Left lung (tissue), 10 donors: Measurements from ENCODE around the gene NCKAP5L. TPM values are rescaled to one million over a fixed set of nuclear protein-coding genes. Genes with fewer than 3 reads are reported as not detected.

ENCODE experiments used
- ATAC-seq: fragments of 200-7000 bp; cut with Tn5 transposase; one replicate; pipeline ENCODE4 v1.9.1; 2020; ENCODE audit warnings: moderate library complexity
- DNase-seq, 4 donors: peaks; one replicate each; pipeline ENCODE4 v3.0.0-alpha.2; 2013 to 2020
- H3K27ac ChIP-seq, 2 donors: fragments of 200-600 bp; sonication (generic) in 1 of 2; one replicate each; pipeline versions ENCODE4 v1.5.0 to v1.8.0; 2020 to 2021
- H3K27me3 ChIP-seq, 2 donors: fragments of 200-600 bp; sonication (generic) in 1 of 2; one replicate each; pipeline versions ENCODE4 v1.5.0 to v1.8.0; 2020 to 2021
- H3K36me3 ChIP-seq, 2 donors: fragments of 200-600 bp; sonication (generic) in 1 of 2; one replicate each; pipeline versions ENCODE4 v1.5.0 to v1.8.0; 2020 to 2021
- H3K4me1 ChIP-seq, 2 donors: fragments of 200-600 bp; one replicate each; pipeline ENCODE4 v1.8.0; 2021
- H3K4me3 ChIP-seq, 2 donors: fragments of 200-600 bp; sonication (generic) in 1 of 2; one replicate each; pipeline versions ENCODE4 v1.5.0 to v1.8.0; 2020 to 2021; ENCODE audit warnings: mild to moderate bottlenecking in 1 of 2
- H3K9me3 ChIP-seq, 2 donors: fragments of 200-600 bp; sonication (generic) in 1 of 2; one replicate each; pipeline versions ENCODE4 v1.5.0 to v1.8.0; 2020 to 2021
- CTCF ChIP-seq, 2 donors: fragments of 200-600 bp; sonication (generic) in 1 of 2; IDR thresholded peaks; one replicate each; pipeline versions ENCODE4 v1.5.0 to v1.8.0; 2021; ENCODE audit warnings: antibody characterized with exemption in 2 of 2
- intact Hi-C, 2 donors: fragments of 100-400 bp; cut with DNase I; formaldehyde crosslinking; loops; one replicate each; pipeline versions ENCODE4 v1.11.2 to v1.14.2; 2022
- polyA plus RNA-seq, 6 donors: library from polyadenylated mRNA; unstranded; fragments of 120-200 nt; gene quantifications; one replicate each; pipeline ENCODE4 v1.2.1, GENCODE V29; 2013; ENCODE audit not compliant: insufficient read length in 6 of 6
- total RNA-seq, 2 donors: library from RNA; stranded (reverse); fragmentation: NEBNext Ultra II Directional; extraction: Animal tissue kit (Norgen Biotek cat#: 25700); gene quantifications; one replicate each; pipeline ENCODE4 v1.2.1, GENCODE V29; 2021
- donor health status: DM: no; HTN: yes; CAD: no.
- donor health status: DM: no; HTN: no; CAD: no.

NCKAP5L gene
- total and polyA plus RNA-seq, 8 donors: 16.4 to 29.9 (median 21.9) TPM

GRCh38 chr12:49842519-49843352, 14.5 kb upstream of the NCKAP5L start, which contains the start of gene BCDIN3D:
BCDIN3D (minus strand) TSS chr12:49843106; CDS start chr12:49843087, 19 bp downstream.
- TF ChIP-seq CTCF (IDR thresholded peaks at IDR 0.05): no peak
- H3K27me3 ChIP-seq: peaks cover 0 to 4% of the 10 kb centered on the region in 2 donors
- H3K4me1 ChIP-seq: peaks cover 8 to 19% of the 10 kb centered on the region in 2 donors
- H3K36me3 ChIP-seq: no peaks in the 10 kb centered on the region
- no peaks in the 10 kb centered on the region for H3K9me3 ChIP-seq
- DNase-seq (peak; percentile 74 to 99 (median 93)), ATAC-seq (peak; percentile 97)
- H3K27ac ChIP-seq: peak within 1 kb of the TSS; percentile 87 to 93
- intact Hi-C loops: no loop called here
- H3K4me3 ChIP-seq: peak within 1 kb of the TSS; percentile 65 to 73

DNA sequence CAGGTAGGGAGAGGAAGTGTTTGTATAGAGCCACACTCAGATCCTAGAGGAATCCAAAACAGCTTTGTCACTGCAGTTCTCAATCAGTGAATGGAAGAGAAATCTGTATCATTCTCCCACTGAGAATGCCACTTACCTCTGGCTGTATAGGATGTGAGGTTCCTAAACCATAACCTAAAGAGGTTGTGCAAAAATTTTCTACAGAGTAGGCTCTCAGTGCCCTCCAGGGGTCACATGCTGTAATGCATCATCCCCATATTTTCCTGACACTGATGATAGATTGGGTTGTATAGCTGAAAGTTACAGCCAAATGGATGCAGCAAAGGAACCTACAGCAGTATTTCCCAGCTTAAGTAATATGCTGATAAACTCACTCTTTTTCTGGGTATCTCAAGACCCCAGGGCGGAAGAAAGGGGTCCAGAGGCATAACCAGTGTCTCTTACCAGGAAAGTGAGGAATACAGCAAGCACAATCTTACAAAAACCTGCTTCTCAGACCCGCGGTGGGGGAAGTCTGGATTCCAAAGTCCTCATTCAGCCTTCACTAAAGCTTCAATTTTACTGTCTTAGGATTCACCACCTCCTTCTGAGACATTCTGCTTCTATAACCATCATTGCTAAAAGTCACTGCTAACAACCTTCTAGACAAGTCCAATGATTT, 10.9 kb upstream of the NCKAP5L start:
- Histone ChIP-seq H3K9me3 (no peaks in the 10 kb centered on the region), H3K4me1 (peaks cover 8 to 19% of the 10 kb centered on the region in 2 donors), H3K36me3 (no peaks in the 10 kb centered on the region), H3K27me3 (no peaks in the 10 kb centered on the region), H3K4me3 (no peak overlapping the region), H3K27ac (no peak overlapping the region)
- peak; percentile 43 to 55 for TF ChIP-seq CTCF (IDR thresholded peaks at IDR 0.05)
- DNase-seq: peak in 2 of 4 donors; percentile 17 to 35
- no peak for ATAC-seq
- intact Hi-C loops: loop anchor here in 1 of 2 donors (2.0 kb wide), 1 partner anchor 62 kb away; no protein-coding TSS in a partner anchor

GRCh38 chr12:49832836-49833421, 4.7 kb upstream of the NCKAP5L start:
- no peak for ATAC-seq
- H3K9me3 ChIP-seq: no peaks in the 10 kb centered on the region
- no peak for DNase-seq
- H3K4me3 ChIP-seq: no peak overlapping the region
- H3K27ac ChIP-seq: no peak overlapping the region
- intact Hi-C loops: no loop called here
- no peaks in the 10 kb centered on the region for H3K36me3 ChIP-seq
- H3K4me1 ChIP-seq: peaks cover 0 to 10% of the 10 kb centered on the region in 2 donors
- no peaks in the 10 kb centered on the region for H3K27me3 ChIP-seq
- TF ChIP-seq CTCF (IDR thresholded peaks at IDR 0.05): no peak

DNA sequence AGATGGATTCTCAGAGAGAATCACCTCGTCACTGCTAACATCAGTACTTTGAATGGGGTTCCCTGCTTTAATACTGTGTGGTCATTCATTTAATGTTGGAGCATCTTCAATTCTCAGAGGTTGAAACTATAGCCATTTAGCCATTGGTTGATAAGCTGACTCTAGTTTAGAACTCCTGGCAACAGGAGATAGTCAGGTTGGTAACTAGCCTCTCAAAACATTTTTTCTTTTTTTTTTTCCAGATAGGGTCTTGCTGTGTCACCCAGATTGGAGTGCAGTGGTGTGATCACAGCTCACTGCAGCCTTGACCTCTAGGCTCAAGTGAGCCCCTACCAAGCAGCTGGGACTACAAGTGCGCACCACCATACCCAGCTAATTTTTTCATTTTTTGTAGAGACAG, 3.5 kb upstream of the NCKAP5L start:
- intact Hi-C loops: no loop called here
- Histone ChIP-seq H3K9me3 (no peaks in the 10 kb centered on the region), H3K4me1 (peaks cover 6 to 18% of the 10 kb centered on the region in 2 donors), H3K36me3 (no peaks in the 10 kb centered on the region), H3K27me3 (no peaks in the 10 kb centered on the region), H3K27ac (no peak overlapping the region), H3K4me3 (no peak overlapping the region)
- no peak for DNase-seq
- ATAC-seq: no peak
- no peak for TF ChIP-seq CTCF (IDR thresholded peaks at IDR 0.05)
